Measurements from ENCODE around the gene SPEF1.

Gene SPEF1

GRCh38 chr20:3785240-3786125, 4.2 kb upstream of the SPEF1 start:
- H3K36me3 Mint-ChIP-seq = peaks cover 10% of the 10 kb centered on the region
- H3K27me3 Mint-ChIP-seq = no peaks in the 10 kb centered on the region
- H3K9me3 Mint-ChIP-seq = no peaks in the 10 kb centered on the region
- peak overlapping the region; percentile 82 for H3K4me3 Mint-ChIP-seq
- no peak for ATAC-seq
- peak overlapping the region; percentile 72 for H3K27ac Mint-ChIP-seq
- peaks cover 48% of the 10 kb centered on the region for H3K4me1 Mint-ChIP-seq

- Mint-ChIP-seq H3K27me3 (no peaks in the 10 kb centered on the region), H3K4me1 (peaks cover 51% of the 10 kb centered on the region), H3K27ac (peak overlapping the region; percentile 11), H3K4me3 (peak overlapping the region; percentile 55), H3K36me3 (peaks cover 10% of the 10 kb centered on the region), H3K9me3 (no peaks in the 10 kb centered on the region)
- ATAC-seq = no peak
These were observed 3.6 kb upstream of the SPEF1 start for GRCh38 chr20:3784863-3785239.

- peaks cover 10% of the 10 kb centered on the region for H3K36me3 Mint-ChIP-seq
- no peaks in the 10 kb centered on the region for H3K9me3 Mint-ChIP-seq
- no peak overlapping the region for H3K27ac Mint-ChIP-seq
- peaks cover 56% of the 10 kb centered on the region for H3K4me1 Mint-ChIP-seq
- peak overlapping the region; percentile 55 for H3K4me3 Mint-ChIP-seq
- no peak for ATAC-seq
- H3K27me3 Mint-ChIP-seq = peaks cover 2% of the 10 kb centered on the region
These were observed 3.1 kb upstream of the SPEF1 start for GRCh38 chr20:3784216-3784853.

GRCh38 chr20:3783511-3784195, 2.4 kb upstream of the SPEF1 start:
- Mint-ChIP-seq H3K27ac (no peak overlapping the region), H3K9me3 (no peaks in the 10 kb centered on the region), H3K36me3 (peaks cover 10% of the 10 kb centered on the region), H3K4me1 (peaks cover 56% of the 10 kb centered on the region), H3K27me3 (peaks cover 9% of the 10 kb centered on the region), H3K4me3 (no peak overlapping the region)
- ATAC-seq = no peak

- H3K27ac Mint-ChIP-seq = peak overlapping the region; percentile 53
- peaks cover 10% of the 10 kb centered on the region for H3K36me3 Mint-ChIP-seq
- H3K4me3 Mint-ChIP-seq = no peak overlapping the region
- H3K27me3 Mint-ChIP-seq = peaks cover 12% of the 10 kb centered on the region
- peaks cover 59% of the 10 kb centered on the region for H3K4me1 Mint-ChIP-seq
- H3K9me3 Mint-ChIP-seq = no peaks in the 10 kb centered on the region
- no peak for ATAC-seq
These were observed 1.8 kb upstream of the SPEF1 start for GRCh38 chr20:3783068-3783489.

- no peak for ATAC-seq
- H3K9me3 Mint-ChIP-seq = no peaks in the 10 kb centered on the region
- H3K27me3 Mint-ChIP-seq = peaks cover 12% of the 10 kb centered on the region
- peaks cover 59% of the 10 kb centered on the region for H3K4me1 Mint-ChIP-seq
- peak overlapping the region; percentile 53 for H3K27ac Mint-ChIP-seq
- peaks cover 10% of the 10 kb centered on the region for H3K36me3 Mint-ChIP-seq
- H3K4me3 Mint-ChIP-seq = no peak overlapping the region
These were observed 1.3 kb upstream of the SPEF1 start for GRCh38 chr20:3782597-3782996.

GRCh38 chr20:3778976-3779375, 2.3 kb downstream of the SPEF1 start:
- peaks cover 12% of the 10 kb centered on the region for H3K27me3 Mint-ChIP-seq
- H3K27ac Mint-ChIP-seq = peak overlapping the region; percentile 61
- no peaks in the 10 kb centered on the region for H3K9me3 Mint-ChIP-seq
- peaks cover 53% of the 10 kb centered on the region for H3K4me1 Mint-ChIP-seq
- ATAC-seq = no peak
- no peaks in the 10 kb centered on the region for H3K36me3 Mint-ChIP-seq
- peak overlapping the region; percentile 45 for H3K4me3 Mint-ChIP-seq

- peak; percentile 84 for ATAC-seq
- Mint-ChIP-seq H3K27me3 (peaks cover 12% of the 10 kb centered on the region), H3K36me3 (no peaks in the 10 kb centered on the region), H3K27ac (peak overlapping the region; percentile 77), H3K4me3 (peak overlapping the region; percentile 89), H3K4me1 (peaks cover 46% of the 10 kb centered on the region), H3K9me3 (no peaks in the 10 kb centered on the region)
These were observed 3.3 kb downstream of the SPEF1 start for GRCh38 chr20:3777716-3778629.

- Mint-ChIP-seq H3K27ac (peak overlapping the region; percentile 77), H3K27me3 (peaks cover 12% of the 10 kb centered on the region), H3K4me3 (peak overlapping the region; percentile 89), H3K9me3 (no peaks in the 10 kb centered on the region), H3K4me1 (peaks cover 46% of the 10 kb centered on the region), H3K36me3 (no peaks in the 10 kb centered on the region)
- ATAC-seq = peak; percentile 71
These were observed 3.9 kb downstream of the SPEF1 start for GRCh38 chr20:3777381-3777715.

GRCh38 chr20:3775457-3776108, 5.7 kb downstream of the SPEF1 start:
- H3K36me3 Mint-ChIP-seq = no peaks in the 10 kb centered on the region

GRCh38 chr20:3771552-3772058, 9.6 kb downstream of the SPEF1 start:
- Mint-ChIP-seq H3K4me1 (peaks cover 16% of the 10 kb centered on the region), H3K27me3 (no peaks in the 10 kb centered on the region), H3K4me3 (no peak overlapping the region), H3K27ac (no peak overlapping the region), H3K9me3 (no peaks in the 10 kb centered on the region), H3K36me3 (no peaks in the 10 kb centered on the region)
- ATAC-seq = no peak

More at GRCh38 chr20:3775457-3776108, 5.7 kb downstream of the SPEF1 start:
- Mint-ChIP-seq H3K27ac (no peak overlapping the region), H3K9me3 (no peaks in the 10 kb centered on the region), H3K4me3 (no peak overlapping the region), H3K27me3 (peaks cover 12% of the 10 kb centered on the region), H3K4me1 (peaks cover 32% of the 10 kb centered on the region)
- ATAC-seq = no peak

GRCh38 chr20:3768342-3769130, 12.7 kb downstream of the SPEF1 start:
- H3K36me3 Mint-ChIP-seq = no peaks in the 10 kb centered on the region
- peak overlapping the region; percentile 89 for H3K4me3 Mint-ChIP-seq
- H3K9me3 Mint-ChIP-seq = no peaks in the 10 kb centered on the region
- no peaks in the 10 kb centered on the region for H3K27me3 Mint-ChIP-seq
- ATAC-seq = peak; percentile 73
- peaks cover 47% of the 10 kb centered on the region for H3K4me1 Mint-ChIP-seq
- peak overlapping the region; percentile 90 for H3K27ac Mint-ChIP-seq

- peak within 1 kb of the TSS; percentile 90 for H3K27ac Mint-ChIP-seq
- H3K27me3 Mint-ChIP-seq = no peaks in the 10 kb centered on the region
- H3K4me3 Mint-ChIP-seq = peak within 1 kb of the TSS; percentile 89
- peak; percentile 97 for ATAC-seq
- H3K9me3 Mint-ChIP-seq = no peaks in the 10 kb centered on the region
- no peaks in the 10 kb centered on the region for H3K36me3 Mint-ChIP-seq
- peaks cover 47% of the 10 kb centered on the region for H3K4me1 Mint-ChIP-seq
These were observed 13.6 kb downstream of the SPEF1 start, which contains the start of gene ADISSP for GRCh38 chr20:3767427-3768341. TSS of gene ADISSP (minus strand) at chr20:3767753. CDS start at chr20:3760100, 7,653 bp downstream.

All from stimulated activated memory B cell treated with anti-CD40 and anti-IgM and Interleukin-4, amounts not matched to agents 10 μg/mL and 1 μg/mL and 100 μg/mL, for 72 hours (primary cell).